GM19035 (cell line): Measurements from ENCODE around the gene THAP3.

Experiments used
- ATAC-seq: cut with Tn5 transposase; IDR thresholded peaks from one replicate; pipeline ENCODE4 v1.9.1; 2021; ENCODE audit not compliant: unreplicated experiment

THAP3 gene

DNA sequence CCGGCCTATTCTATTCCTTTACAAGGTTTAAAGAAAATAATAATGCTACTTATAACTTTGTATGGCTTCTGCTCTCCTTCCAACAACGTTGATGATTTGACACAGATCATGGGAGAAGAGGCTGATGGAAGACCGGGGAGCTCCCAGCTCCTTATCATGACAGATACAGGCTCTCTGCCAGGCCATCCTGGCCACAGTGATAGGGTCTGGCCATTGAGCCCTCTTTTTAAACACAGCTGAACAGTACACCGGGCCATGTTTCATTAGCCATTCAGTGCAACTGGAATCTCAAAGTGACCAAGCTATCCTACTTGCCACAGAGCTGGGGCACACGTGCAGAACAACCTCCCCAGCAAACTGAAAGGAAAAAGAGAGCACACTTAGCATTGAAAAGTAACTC lies 42.0 kb downstream of the THAP3 start:
- ATAC-seq: no peak

DNA sequence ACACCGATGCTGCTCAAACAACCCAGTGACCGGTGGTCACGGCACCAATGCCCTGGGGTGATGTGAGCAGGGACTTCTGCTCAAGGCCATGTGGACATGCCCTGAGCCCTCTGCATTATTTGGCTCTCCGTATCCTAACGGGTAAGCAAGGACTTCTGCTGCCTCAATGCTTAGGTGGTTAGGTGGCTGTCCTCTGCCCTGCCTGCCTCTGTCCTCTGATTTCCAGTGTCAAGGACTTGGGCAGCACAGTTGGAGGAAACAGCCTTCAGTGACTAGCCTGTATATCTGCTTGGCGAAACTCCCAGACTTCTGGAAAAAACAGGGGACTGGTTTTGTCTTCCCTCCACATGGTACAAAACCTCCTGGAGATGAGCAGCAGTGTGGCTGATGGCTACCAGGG lies 42.5 kb downstream of the THAP3 start:
- ATAC-seq: no peak

DNA sequence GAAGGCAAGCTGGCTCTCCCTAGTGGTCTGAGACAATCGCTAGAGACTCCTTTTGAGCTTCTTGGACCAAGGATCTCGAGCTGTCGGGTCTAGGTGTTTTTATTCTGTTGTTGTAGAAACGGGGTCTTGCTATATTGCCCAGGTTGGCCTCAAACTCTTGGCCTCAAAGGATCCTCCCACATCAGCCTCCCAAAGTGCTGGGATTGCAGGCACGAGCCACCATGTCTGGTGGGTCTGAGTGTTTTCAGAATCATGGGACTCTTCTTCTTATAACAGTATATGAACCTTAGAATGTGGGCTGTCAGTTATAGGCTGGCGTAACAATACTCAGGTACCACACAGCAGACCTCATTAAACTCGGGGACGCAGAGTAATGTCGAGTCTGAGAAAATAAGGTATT lies 43.8 kb downstream of the THAP3 start:
- ATAC-seq: no peak

DNA sequence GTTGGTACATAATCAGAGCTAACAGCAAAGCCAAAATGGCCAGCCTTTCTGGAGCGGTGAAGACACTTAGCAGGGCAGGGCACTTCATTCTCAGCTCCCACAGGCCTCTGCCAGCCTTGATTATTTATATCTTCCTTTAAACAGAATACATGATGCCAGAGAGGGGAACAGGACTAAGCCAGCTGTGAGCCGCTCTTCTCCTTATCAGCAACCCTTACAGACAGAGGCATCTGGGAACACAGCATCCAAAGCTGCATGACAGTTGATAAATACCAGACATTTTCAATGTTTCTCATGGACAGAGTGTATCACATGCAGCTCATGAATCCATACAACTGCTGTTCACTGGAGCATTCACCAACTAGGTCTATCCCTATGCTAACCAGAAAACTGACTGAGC lies 47.9 kb downstream of the THAP3 start:
- ATAC-seq: no peak

DNA sequence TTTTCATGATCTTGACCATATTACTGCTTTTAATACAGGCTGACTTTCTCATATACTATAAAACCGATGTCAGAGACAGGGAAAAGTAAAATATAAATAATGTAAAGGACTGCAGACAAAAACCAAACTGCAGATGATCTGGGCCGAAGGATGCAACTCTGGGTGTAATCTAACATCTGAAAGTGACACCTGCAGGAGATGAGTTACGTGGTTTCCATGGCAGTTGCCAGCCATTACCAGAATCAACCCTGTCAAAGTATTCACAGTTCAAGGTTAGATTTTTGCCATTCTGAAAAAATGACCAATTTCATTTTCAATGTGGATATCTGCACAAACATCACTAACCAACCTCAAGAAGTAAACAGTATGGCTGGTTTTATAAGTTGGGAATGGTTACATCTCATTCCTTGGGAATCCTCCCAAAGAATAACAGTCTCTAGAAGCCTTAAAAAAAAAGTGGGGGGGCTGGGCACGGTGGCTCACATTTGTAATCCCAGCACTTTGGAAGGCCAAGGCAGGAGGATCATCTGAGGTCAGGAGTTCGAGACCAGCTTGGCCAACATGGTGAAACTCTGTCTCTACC lies 49.2 kb downstream of the THAP3 start:
- no peak for ATAC-seq

DNA sequence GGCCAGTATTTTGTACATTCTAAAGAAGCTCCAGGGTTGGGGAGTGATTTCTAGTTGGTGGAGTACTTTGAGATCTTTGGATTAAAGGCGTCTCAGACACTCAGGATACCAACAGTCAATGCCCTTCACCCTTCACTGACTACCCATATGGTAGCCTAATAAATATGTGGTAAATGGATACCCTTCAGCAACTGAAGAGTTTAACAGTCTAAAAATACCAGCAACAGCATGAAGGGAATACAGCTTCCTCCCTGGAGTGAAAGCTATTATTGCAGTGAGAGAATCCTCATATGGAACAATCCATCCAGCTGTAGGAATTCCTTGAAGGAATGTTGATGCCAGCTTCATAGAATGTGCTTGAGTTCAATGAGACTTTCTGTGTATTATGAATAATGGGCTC lies 50.1 kb downstream of the THAP3 start:
- ATAC-seq: no peak

DNA sequence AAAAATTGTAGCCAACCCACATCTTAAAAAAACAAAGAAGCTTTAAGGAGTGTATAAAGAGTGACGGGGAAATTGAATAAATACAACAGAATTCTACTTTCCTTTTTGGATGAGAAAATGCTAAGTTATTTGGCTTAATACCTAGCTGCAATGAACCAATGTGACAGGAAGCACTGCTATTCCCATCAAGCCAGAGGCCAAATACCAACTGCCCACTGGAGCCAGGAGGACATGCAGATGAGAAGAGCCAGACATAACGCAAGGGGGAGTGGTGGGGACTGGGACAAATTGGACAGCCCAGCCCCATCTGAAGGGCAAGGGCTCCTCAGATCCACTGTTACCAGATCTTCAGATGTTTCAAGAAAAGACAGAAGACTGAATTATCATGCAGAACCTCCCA lies 51.3 kb downstream of the THAP3 start:
- ATAC-seq: no peak
